Stimulated activated CD8-positive, alpha-beta memory T cell treated with anti-CD3 and anti-CD28 coated beads, Interleukin-7, amount 100 ng/mL, for 24 hours (primary cell): ENCODE results near the gene CFAP47.
"Not testable (repeated sequence)": the region's sequence is repeated elsewhere in the genome, so short reads cannot be mapped to it uniquely, and the experiment has no call there.

Source experiments
- DNase-seq: peaks from one replicate; pipeline ENCODE4 v3.0.0-alpha.2; 2020; ENCODE audit warnings: low read depth

The CFAP47 gene

DNA sequence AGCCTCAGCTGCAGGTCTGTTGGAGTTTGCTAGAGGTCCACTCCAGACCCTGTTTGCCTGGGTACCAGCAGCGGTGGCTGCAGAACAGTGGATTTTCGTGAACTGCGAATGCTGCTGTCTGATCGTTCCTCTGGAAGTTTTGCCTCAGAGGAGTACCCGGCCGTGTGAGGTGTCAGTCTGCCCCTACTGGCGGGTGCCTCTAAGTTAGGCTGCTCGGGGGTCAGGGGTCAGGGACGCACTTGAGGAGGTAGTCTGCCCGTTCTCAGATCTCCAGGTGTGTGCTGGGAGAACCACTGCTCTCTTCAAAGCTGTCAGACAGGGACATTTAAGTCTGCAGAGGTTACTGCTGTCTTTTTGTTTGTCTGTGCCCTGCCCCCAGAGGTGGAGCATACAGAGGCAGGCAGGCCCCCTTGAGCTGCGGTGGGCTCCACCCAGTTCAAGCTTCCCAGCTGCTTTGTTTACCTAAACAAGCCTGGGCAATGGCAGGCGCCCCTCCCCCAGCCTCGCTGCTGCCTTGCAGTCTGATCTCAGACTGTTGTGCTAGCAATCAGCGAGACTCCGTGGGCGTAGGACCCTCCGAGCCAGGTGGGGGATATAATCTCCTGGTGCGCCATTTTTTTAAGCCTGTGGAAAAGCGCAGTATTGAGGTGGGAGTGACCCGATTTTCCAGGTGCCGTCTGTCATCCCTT lies 315.4 kb downstream of the CFAP47 start:
- DNase-seq: not testable (repeated sequence)

DNA sequence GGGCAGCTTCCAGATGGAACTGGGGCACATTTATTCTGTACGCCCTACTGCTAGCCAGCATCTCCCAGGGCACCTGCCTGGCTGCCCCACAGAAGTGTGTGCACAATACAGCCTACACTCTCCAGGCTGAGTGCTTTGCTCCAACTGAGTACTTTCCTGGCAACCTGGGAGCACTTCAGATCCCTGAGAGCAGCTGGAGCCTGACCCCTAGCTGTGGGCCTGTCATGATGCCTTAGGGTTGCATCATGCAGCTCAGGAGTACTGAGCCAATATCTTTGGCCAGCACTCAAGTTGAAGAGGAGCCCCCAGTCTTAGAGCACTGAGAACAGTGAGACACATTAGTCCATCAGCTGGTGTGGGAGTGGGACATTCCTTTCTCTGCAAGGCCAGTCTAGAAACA lies 321.9 kb downstream of the CFAP47 start:
- DNase-seq: no peak

DNA sequence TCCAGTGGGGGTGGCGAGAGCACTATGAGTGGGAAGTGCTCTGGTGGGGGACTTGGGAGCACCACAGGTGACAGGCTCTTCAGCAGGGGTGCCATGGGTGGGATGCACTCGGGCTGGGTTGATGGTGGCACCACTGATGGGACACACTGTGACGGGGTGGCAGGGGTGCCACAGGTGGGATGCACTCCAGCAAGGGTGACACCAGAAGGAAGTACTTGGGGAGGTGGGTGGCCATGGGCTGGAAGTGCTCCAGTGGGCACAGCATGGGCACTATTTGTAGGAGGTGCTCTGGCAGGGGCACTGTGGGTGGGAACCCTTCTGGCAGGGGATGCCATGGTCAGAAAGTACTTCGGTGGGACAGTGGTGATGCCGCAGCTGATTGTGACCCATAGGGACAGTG lies 346.6 kb downstream of the CFAP47 start:
- DNase-seq: no peak

DNA sequence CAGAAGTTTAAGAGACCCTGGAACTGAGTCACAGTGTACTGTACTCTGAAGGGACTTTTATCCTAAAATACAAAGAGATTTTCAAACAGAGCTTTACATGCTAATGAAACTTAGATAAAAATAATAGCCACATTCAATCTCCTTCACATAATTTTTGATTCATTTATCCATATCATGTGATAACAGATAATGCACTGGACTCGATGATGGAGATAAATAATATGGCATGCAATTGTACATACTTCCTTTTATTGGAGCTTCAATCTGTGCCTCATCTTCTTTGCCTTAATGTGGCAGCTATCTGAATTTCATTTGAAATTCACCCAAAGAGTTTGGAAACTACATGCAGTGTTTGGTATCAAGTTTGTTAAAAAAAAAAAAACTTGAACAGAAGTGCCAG lies 390.6 kb downstream of the CFAP47 start:
- no peak for DNase-seq

GRCh38 chrX:36314303-36314702 lies 394.8 kb downstream of the CFAP47 start:
- no peak for DNase-seq

- no peak for DNase-seq
Measured at GRCh38 chrX:36334572-36334971, 415.0 kb downstream of the CFAP47 start.

GRCh38 chrX:36336751-36337150 lies 417.2 kb downstream of the CFAP47 start:
- no peak for DNase-seq

- DNase-seq: no peak
Measured at GRCh38 chrX:36344301-36344700, 424.8 kb downstream of the CFAP47 start.

- no peak for DNase-seq
Measured at GRCh38 chrX:36348509-36348908, 429.0 kb downstream of the CFAP47 start.

DNA sequence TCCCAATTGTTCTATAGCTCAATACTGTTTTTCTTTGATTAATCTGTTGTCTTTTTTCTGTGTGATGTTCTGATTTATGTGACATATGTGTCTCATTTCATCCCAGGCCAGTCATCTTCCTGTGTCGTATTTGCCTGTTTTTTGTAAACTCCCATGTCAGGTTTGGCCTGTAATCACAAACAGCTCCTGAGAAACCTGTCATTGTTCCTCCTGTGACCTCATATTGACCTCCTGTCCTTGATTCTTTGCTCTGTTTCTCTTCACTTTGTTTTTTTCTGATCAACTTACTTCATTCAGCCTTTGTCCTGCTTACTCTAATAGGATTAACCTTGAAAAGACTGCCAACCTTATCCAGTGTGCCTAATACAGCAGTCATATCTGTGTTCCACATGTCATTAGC lies 438.3 kb downstream of the CFAP47 start:
- DNase-seq: no peak

- DNase-seq: no peak
Measured at GRCh38 chrX:36364262-36364661, 444.7 kb downstream of the CFAP47 start.

- DNase-seq: no peak
Measured at GRCh38 chrX:36383495-36383894, 464.0 kb downstream of the CFAP47 start.

- no peak for DNase-seq
Measured at GRCh38 chrX:36388901-36389300, 469.4 kb downstream of the CFAP47 start.

DNA sequence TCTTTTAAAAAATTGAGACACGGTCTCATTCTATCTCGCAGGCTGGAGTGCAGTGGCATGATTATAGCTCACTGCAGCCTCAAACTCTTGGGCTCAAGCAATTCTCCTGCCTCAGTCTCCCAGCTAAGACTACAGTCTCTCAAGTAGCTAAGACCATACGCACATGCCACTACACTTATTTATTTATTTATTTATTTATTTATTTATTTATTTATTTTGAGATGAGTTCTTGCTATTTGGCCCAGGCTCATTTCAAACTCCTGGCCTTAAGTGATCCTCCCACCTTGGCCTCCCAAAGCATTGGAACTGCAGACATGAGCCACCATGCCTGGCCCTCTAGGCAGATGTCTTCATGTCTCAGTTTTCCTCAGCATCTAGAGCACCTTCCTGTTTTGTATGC lies 482.2 kb downstream of the CFAP47 start:
- DNase-seq: no peak

DNA sequence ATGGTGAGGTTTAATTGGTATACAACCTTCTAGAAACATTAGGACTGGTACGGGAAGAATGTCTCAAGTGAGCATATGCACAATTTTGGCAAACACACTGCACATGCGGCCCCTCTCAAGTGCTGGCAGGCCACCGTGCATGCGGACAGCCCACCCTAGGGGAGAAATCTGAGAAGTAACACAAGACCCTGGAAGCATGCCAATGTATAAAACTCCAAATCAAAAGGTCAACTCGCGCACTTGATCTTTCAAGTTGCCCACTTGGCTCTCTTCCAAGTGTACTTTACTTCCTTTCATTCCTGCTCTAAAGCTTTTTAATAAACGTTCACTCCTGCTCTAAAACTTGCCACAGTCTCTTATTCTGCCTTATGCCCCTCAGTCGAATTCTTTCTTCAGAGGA lies 488.3 kb downstream of the CFAP47 start:
- DNase-seq: no peak

GRCh38 chrX:36414056-36414455 lies 494.5 kb downstream of the CFAP47 start:
- no peak for DNase-seq

- no peak for DNase-seq
Measured at GRCh38 chrX:36422368-36422767, 502.8 kb downstream of the CFAP47 start.

GRCh38 chrX:36431819-36432218 lies 512.3 kb downstream of the CFAP47 start:
- no peak for DNase-seq

- no peak for DNase-seq
Measured at GRCh38 chrX:36434522-36434921, 515.0 kb downstream of the CFAP47 start.
